ENCODE results near the gene RHOXF1. TPM values are rescaled to one million over a fixed set of nuclear protein-coding genes. Genes with fewer than 3 reads are reported as not detected.

The RHOXF1 gene
- total and polyA plus RNA-seq, 2 of the 8 experiments (the other 6 are each of a cell fraction or from before 2014, with no cell fraction given): not detected

DNA sequence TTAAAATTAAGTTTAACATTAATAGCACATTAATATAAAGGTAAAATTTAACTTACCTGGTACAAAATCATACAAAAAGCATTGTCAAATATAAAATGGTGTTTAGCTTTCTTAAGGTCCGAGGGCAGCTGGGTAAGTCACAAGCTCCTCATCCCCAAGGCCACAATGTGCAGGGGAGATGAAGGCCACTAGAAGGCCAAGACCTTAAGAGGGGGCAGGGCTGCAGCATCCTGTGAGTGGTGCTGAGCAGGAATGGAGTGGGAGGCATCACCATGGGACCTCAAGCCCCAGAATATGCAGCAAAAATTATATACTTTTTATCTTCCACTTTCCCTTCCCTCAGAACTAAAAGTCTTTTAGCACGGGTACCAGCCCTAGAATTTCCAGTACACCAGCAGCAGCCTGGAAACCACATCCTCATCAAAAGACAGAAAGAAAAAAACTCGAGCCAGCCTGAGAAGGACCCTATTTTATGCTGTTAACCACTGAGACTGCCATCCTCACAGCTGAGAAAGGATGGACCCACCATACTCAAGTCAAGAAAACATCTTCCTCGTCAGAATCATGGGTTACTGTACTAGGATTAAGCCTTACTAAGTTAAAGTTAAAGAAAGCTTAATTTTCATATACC is 29.7 kb upstream of the RHOXF1 start:
- H3K79me1 ChIP-seq (ENCODE audit: low read depth, low read length): no peaks in the 10 kb centered on the region
- no peak overlapping the region for H2AFZ ChIP-seq (ENCODE audit: low read length)
- no peaks in the 10 kb centered on the region for H3K79me2 ChIP-seq (ENCODE audit: control insufficient read depth in 1 of 2, insufficient read depth in 2 of 2, low read length in 2 of 2)
- H3K9ac ChIP-seq (replicated peaks in 1 of 4; ENCODE audit: extremely low read depth in 1 of 4, low read depth in 3 of 4, low read length in 3 of 4): no peak overlapping the region
- no peak overlapping the region for H2BK15ac ChIP-seq (ENCODE audit: low read length)
- no peak overlapping the region for H3K4me3 ChIP-seq (ENCODE audit: extremely low read depth in 1 of 4, insufficient read depth in 2 of 4, low read depth in 3 of 4, low read length in 4 of 4)
- H3K23ac ChIP-seq (ENCODE audit: insufficient read length): no peak overlapping the region
- H2BK12ac ChIP-seq (ENCODE audit: low read depth, low read length): no peak overlapping the region
- FAIRE-seq (no peak), DNase-seq (ENCODE audit: low read depth in 1 of 2, low spot score in 2 of 2) (no peak)
- no peak overlapping the region for H2BK5ac ChIP-seq (ENCODE audit: low read depth, low read length)
- H3K36me3 ChIP-seq (ENCODE audit: control insufficient read depth in 2 of 4, insufficient read depth in 4 of 4, low read length in 3 of 4): peaks cover 0 to 8% (median 2%) of the 10 kb centered on the region in 4 experiments; a peak in 2 of 8 replicates
- no peak overlapping the region for H3K4ac ChIP-seq (replicated peaks; ENCODE audit: insufficient read length, low read depth, low read length)
- no peak overlapping the region for H2BK20ac ChIP-seq (ENCODE audit: low read length)
- H3K18ac ChIP-seq (ENCODE audit: extremely low read depth, low read length): no peak overlapping the region
- H4K91ac ChIP-seq (replicated peaks; ENCODE audit: insufficient read length, low read length): no peak overlapping the region
- no peaks in the 10 kb centered on the region for H3K27me3 ChIP-seq (replicated peaks in 1 of 4; ENCODE audit: control insufficient read depth in 3 of 4, extremely low read depth in 1 of 4, insufficient read depth in 3 of 4, low read length in 3 of 4)
- peaks cover 0 to 7% (median 1%) of the 10 kb centered on the region in 4 experiments; a peak in 3 of 7 replicates for H3K4me1 ChIP-seq (replicated peaks in 1 of 4; ENCODE audit: control insufficient read depth in 3 of 4, insufficient read depth in 4 of 4, low read length in 3 of 4)
- no peak overlapping the region for H2AK5ac ChIP-seq (ENCODE audit: low read depth, low read length)
- no peak overlapping the region for H2BK120ac ChIP-seq (replicated peaks; ENCODE audit: low read depth, low read length)
- 81% methylated on average over 3 of the region's 4 CpGs; no CpG with 5 or more reads in 1 of the 2 experiments for WGBS, 2 experiments (ENCODE audit: extremely low coverage in 1 of 2, insufficient coverage in 1 of 2, insufficient read length in 1 of 2, insufficient replicate concordance in 2 of 2, low coverage in 1 of 2, low lambda C conversion rate in 2 of 2, missing lambda C conversion rate in 1 of 2)
- H4K8ac ChIP-seq (ENCODE audit: extremely low read depth, insufficient read depth, low read length): no peak overlapping the region
- H4K5ac ChIP-seq (ENCODE audit: insufficient read length, low read depth, low read length): no peak overlapping the region
- H4K20me1 ChIP-seq (replicated peaks in 1 of 2; ENCODE audit: control insufficient read depth in 1 of 2, insufficient read depth in 2 of 2, low read length in 2 of 2): no peaks in the 10 kb centered on the region
- no peak overlapping the region for H3K14ac ChIP-seq (ENCODE audit: insufficient read length)
- H3K56ac ChIP-seq (replicated peaks; ENCODE audit: insufficient read length, low read depth, low read length): no peak overlapping the region
- H3K27ac ChIP-seq (ENCODE audit: low read depth, low read length): no peak overlapping the region
- peaks cover 11 to 19% of the 10 kb centered on the region in 2 experiments; a peak in 3 of 4 replicates for H3K9me3 ChIP-seq (ENCODE audit: insufficient read depth in 2 of 2, low read depth in 1 of 2, low read length in 1 of 2)
- H3K4me2 ChIP-seq (ENCODE audit: insufficient read depth in 1 of 2, low read depth in 2 of 2, low read length in 2 of 2): no peak overlapping the region; a peak in 1 of 4 replicates
- TF ChIP-seq SIRT6 (IDR thresholded peaks at IDR 0.05; ENCODE audit: low read length) (no peak), CHD1 (IDR thresholded peaks at IDR 0.05; ENCODE audit: low read depth, low read length) (no peak), CHD2 (IDR thresholded peaks at IDR 0.05; ENCODE audit: low read length) (no peak)
- H3K23me2 ChIP-seq (ENCODE audit: low read depth, low read length): no peaks in the 10 kb centered on the region
- POLR2A ChIA-PET (ENCODE audit: partially characterized antibody): no interaction called here
- CTCF ChIA-PET (ENCODE audit: partially characterized antibody): interaction anchor here (0.7 to 1.2 kb wide), 3 partner anchors 36 to 163 kb away, joined by 3 read pairs; no protein-coding TSS in a partner anchor
